GM18508 (cell line): ENCODE results near the gene NDUFAF7.
"Not testable (repeated sequence)": the region's sequence is repeated elsewhere in the genome, so short reads cannot be mapped to it uniquely, and the experiment has no call there.

Experiments
- ATAC-seq: cut with Tn5 transposase; IDR thresholded peaks from one replicate; pipeline ENCODE4 v1.9.1; 2021; ENCODE audit warnings: moderate number of reproducible peaks; ENCODE audit not compliant: insufficient read depth, unreplicated experiment

The NDUFAF7 gene

GRCh38 chr2:37274359-37274965 lies 43.0 kb downstream of the NDUFAF7 start:
- no peak for ATAC-seq

- ATAC-seq, result no peak
Measured at GRCh38 chr2:37276291-37276690, 44.8 kb downstream of the NDUFAF7 start.

GRCh38 chr2:37281916-37282315 lies 50.5 kb downstream of the NDUFAF7 start:
- ATAC-seq, result no peak

- no peak for ATAC-seq
Measured at GRCh38 chr2:37282746-37283145, 51.3 kb downstream of the NDUFAF7 start.

- no peak for ATAC-seq
Measured at GRCh38 chr2:37283207-37283606, 51.7 kb downstream of the NDUFAF7 start.

- ATAC-seq, result no peak
Measured at GRCh38 chr2:37284381-37284780, 52.9 kb downstream of the NDUFAF7 start.

- ATAC-seq, result no peak
Measured at GRCh38 chr2:37287966-37288365, 56.5 kb downstream of the NDUFAF7 start.

GRCh38 chr2:37291680-37292079 lies 60.2 kb downstream of the NDUFAF7 start:
- no peak for ATAC-seq

GRCh38 chr2:37294858-37295257 lies 63.4 kb downstream of the NDUFAF7 start:
- not testable (repeated sequence) for ATAC-seq

GRCh38 chr2:37295469-37296073 lies 64.1 kb downstream of the NDUFAF7 start:
- ATAC-seq, result no peak

GRCh38 chr2:37297632-37298031 lies 66.2 kb downstream of the NDUFAF7 start:
- ATAC-seq, result no peak
